ENCODE results near the gene TMEM109. TPM values are rescaled to one million over a fixed set of nuclear protein-coding genes. Genes with fewer than 3 reads are reported as not detected.

TMEM109 gene
- total RNA-seq, 1 experiment from 2014 or later: 27.2 TPM

GRCh38 chr11:60878245-60879101, 35.5 kb upstream of the TMEM109 start:
- no peak for DNase-seq (ENCODE audit: extremely low read depth, low read depth)

GRCh38 chr11:60879104-60879503, 34.9 kb upstream of the TMEM109 start:
- DNase-seq (ENCODE audit: extremely low read depth, low read depth): no peak

GRCh38 chr11:60879971-60880588, 33.9 kb upstream of the TMEM109 start:
- no peak for DNase-seq (ENCODE audit: extremely low read depth, low read depth)

GRCh38 chr11:60880643-60881282, 33.2 kb upstream of the TMEM109 start:
- DNase-seq (ENCODE audit: extremely low read depth, low read depth): no peak

GRCh38 chr11:60887556-60887955, 26.4 kb upstream of the TMEM109 start:
- peak; percentile 6 for DNase-seq (ENCODE audit: extremely low read depth, low read depth)

- no peak for DNase-seq (ENCODE audit: extremely low read depth, low read depth)
Measured at GRCh38 chr11:60889869-60890311, 24.1 kb upstream of the TMEM109 start.

- no peak for DNase-seq (ENCODE audit: extremely low read depth, low read depth)
Measured at GRCh38 chr11:60890696-60891095, 23.3 kb upstream of the TMEM109 start.

- no peak for DNase-seq (ENCODE audit: extremely low read depth, low read depth)
Measured at GRCh38 chr11:60891103-60891741, 22.7 kb upstream of the TMEM109 start.

GRCh38 chr11:60895687-60896086, 18.3 kb upstream of the TMEM109 start:
- DNase-seq (ENCODE audit: extremely low read depth, low read depth): no peak

GRCh38 chr11:60897496-60897895, 16.5 kb upstream of the TMEM109 start:
- no peak for DNase-seq (ENCODE audit: extremely low read depth, low read depth)

GRCh38 chr11:60899046-60899936, 14.7 kb upstream of the TMEM109 start:
- DNase-seq (ENCODE audit: extremely low read depth, low read depth): peak; percentile 58

GRCh38 chr11:60899977-60900376, 14.0 kb upstream of the TMEM109 start:
- DNase-seq (ENCODE audit: extremely low read depth, low read depth): no peak

- DNase-seq (ENCODE audit: extremely low read depth, low read depth): no peak
Measured at GRCh38 chr11:60900673-60901404, 13.1 kb upstream of the TMEM109 start.

GRCh38 chr11:60902625-60903024, 11.3 kb upstream of the TMEM109 start:
- no peak for DNase-seq (ENCODE audit: extremely low read depth, low read depth)

GRCh38 chr11:60905047-60905446, 8.9 kb upstream of the TMEM109 start:
- no peak for DNase-seq (ENCODE audit: extremely low read depth, low read depth)

- DNase-seq (ENCODE audit: extremely low read depth, low read depth): no peak
Measured at GRCh38 chr11:60905551-60906113, 8.3 kb upstream of the TMEM109 start.

GRCh38 chr11:60906132-60906972, 7.6 kb upstream of the TMEM109 start, which contains the start of gene PRPF19:
PRPF19 (minus strand) TSS chr11:60906585; CDS start chr11:60906382, 203 bp downstream.
- peak; percentile 93 for DNase-seq (ENCODE audit: extremely low read depth, low read depth)

GRCh38 chr11:60908803-60909202, 5.2 kb upstream of the TMEM109 start:
- DNase-seq (ENCODE audit: extremely low read depth, low read depth): no peak

Data from NCI-H460 (cell line).